Natural killer cell treated with Interleukin-12 subunit alpha and Interleukin-12 subunit beta and Interleukin-15 and Interleukin-18, amount 100 ng/mL, for 72 hours (primary cell): ENCODE data around the gene SLC2A13. TPM values are rescaled to one million over a fixed set of nuclear protein-coding genes. Genes with fewer than 3 reads are reported as not detected.
"Not testable (repeated sequence)": the region's sequence is repeated elsewhere in the genome, so short reads cannot be mapped to it uniquely, and the experiment has no call there.

Experiments
- ATAC-seq, 2 donors: fragments of 150-1000 bp; cut with Tn5 transposase in 1 of 2; sonication (Bioruptor Pico), chemical (Tn5 transposase) in 1 of 2; 2 replicates each; pipeline ENCODE4 v1.10.0; 2021
- DNase-seq: peaks from one replicate; pipeline ENCODE4 v3.0.0; 2022; ENCODE audit warnings: low spot score
- H3K27ac Mint-ChIP-seq, 2 donors: 1 replicate in 1 of 2; 2 replicates in 1 of 2; pipeline ENCODE4 v1.8.0; 2022; ENCODE audit warnings: mixed read lengths in 2 of 2, mild to moderate bottlenecking in 1 of 2, moderate library complexity in 1 of 2
- H3K27me3 Mint-ChIP-seq, 2 donors: 1 replicate in 1 of 2; 2 replicates in 1 of 2; pipeline ENCODE4 v1.8.0; 2022; ENCODE audit warnings: mixed read lengths in 2 of 2
- H3K36me3 Mint-ChIP-seq: one replicate; pipeline ENCODE4 v1.8.0; 2022; ENCODE audit warnings: mixed read lengths
- H3K4me1 Mint-ChIP-seq, 2 donors: 1 replicate in 1 of 2; 2 replicates in 1 of 2; pipeline ENCODE4 v1.8.0; 2022; ENCODE audit warnings: low read depth in 2 of 2, mixed read lengths in 2 of 2, mild to moderate bottlenecking in 1 of 2
- H3K4me3 Mint-ChIP-seq: one replicate; pipeline ENCODE4 v1.8.0; 2022; ENCODE audit warnings: mixed read lengths
- H3K9me3 Mint-ChIP-seq: 2 replicates; pipeline ENCODE4 v1.8.0; 2022; ENCODE audit warnings: mixed read lengths
- total RNA-seq, 2 donors: library from RNA; stranded (reverse); gene quantifications; one replicate each; pipeline ENCODE4 v1.2.3, GENCODE V29; 2022

The SLC2A13 gene
- total RNA-seq, 2 donors from 2014 or later: 6.8 to 9.1 TPM

- H3K4me3 Mint-ChIP-seq: no peak overlapping the region
- ATAC-seq (no peak), DNase-seq (no peak)
- no peaks in the 10 kb centered on the region for H3K36me3 Mint-ChIP-seq
- peaks cover 0 to 3% of the 10 kb centered on the region in 2 donors for H3K4me1 Mint-ChIP-seq
- no peak overlapping the region for H3K27ac Mint-ChIP-seq
- no peaks in the 10 kb centered on the region for H3K27me3 Mint-ChIP-seq
- H3K9me3 Mint-ChIP-seq: no peaks in the 10 kb centered on the region
Measured at GRCh38 chr12:39935839-39936238, 170.0 kb downstream of the SLC2A13 start.

GRCh38 chr12:39935275-39935674 lies 170.6 kb downstream of the SLC2A13 start:
- no peaks in the 10 kb centered on the region for H3K27me3 Mint-ChIP-seq

GRCh38 chr12:39931857-39932256 lies 174.0 kb downstream of the SLC2A13 start:
- Mint-ChIP-seq H3K4me3 (no peak overlapping the region), H3K36me3 (no peaks in the 10 kb centered on the region), H3K9me3 (no peaks in the 10 kb centered on the region), H3K4me1 (peaks cover 0 to 6% of the 10 kb centered on the region in 2 donors), H3K27me3 (no peaks in the 10 kb centered on the region), H3K27ac (no peak overlapping the region)
- ATAC-seq (no peak), DNase-seq (no peak)

More at GRCh38 chr12:39935275-39935674, 170.6 kb downstream of the SLC2A13 start:
- ATAC-seq (no peak), DNase-seq (no peak)
- Mint-ChIP-seq H3K27ac (no peak overlapping the region), H3K9me3 (no peaks in the 10 kb centered on the region), H3K4me1 (peaks cover 0 to 3% of the 10 kb centered on the region in 2 donors), H3K4me3 (no peak overlapping the region), H3K36me3 (no peaks in the 10 kb centered on the region)

GRCh38 chr12:39931231-39931630 lies 174.7 kb downstream of the SLC2A13 start:
- no peak for DNase-seq
- H3K4me3 Mint-ChIP-seq: no peak overlapping the region
- no peaks in the 10 kb centered on the region for H3K36me3 Mint-ChIP-seq
- H3K4me1 Mint-ChIP-seq: peaks cover 0 to 6% of the 10 kb centered on the region in 2 donors
- ATAC-seq: no peak
- no peaks in the 10 kb centered on the region for H3K27me3 Mint-ChIP-seq
- no peak overlapping the region for H3K27ac Mint-ChIP-seq
- H3K9me3 Mint-ChIP-seq: no peaks in the 10 kb centered on the region

- ATAC-seq: no peak
- peaks cover 0 to 6% of the 10 kb centered on the region in 2 donors for H3K4me1 Mint-ChIP-seq
- no peak for DNase-seq
- no peaks in the 10 kb centered on the region for H3K9me3 Mint-ChIP-seq
- H3K27me3 Mint-ChIP-seq: no peaks in the 10 kb centered on the region
- no peak overlapping the region for H3K27ac Mint-ChIP-seq
- no peak overlapping the region for H3K4me3 Mint-ChIP-seq
- no peaks in the 10 kb centered on the region for H3K36me3 Mint-ChIP-seq
Measured at GRCh38 chr12:39930101-39930500, 175.8 kb downstream of the SLC2A13 start.

GRCh38 chr12:39928181-39928899 lies 177.5 kb downstream of the SLC2A13 start:
- Mint-ChIP-seq H3K9me3 (no peaks in the 10 kb centered on the region), H3K27me3 (no peaks in the 10 kb centered on the region), H3K27ac (no peak overlapping the region), H3K36me3 (no peaks in the 10 kb centered on the region), H3K4me1 (peaks cover 0 to 6% of the 10 kb centered on the region in 2 donors), H3K4me3 (no peak overlapping the region)
- ATAC-seq (no peak), DNase-seq (no peak)

- DNase-seq (no peak), ATAC-seq (no peak)
- H3K9me3 Mint-ChIP-seq: no peaks in the 10 kb centered on the region
- H3K27ac Mint-ChIP-seq: no peak overlapping the region
- H3K4me1 Mint-ChIP-seq: no peaks in the 10 kb centered on the region
- no peaks in the 10 kb centered on the region for H3K36me3 Mint-ChIP-seq
- no peaks in the 10 kb centered on the region for H3K27me3 Mint-ChIP-seq
- H3K4me3 Mint-ChIP-seq: no peak overlapping the region
Measured at GRCh38 chr12:39923364-39923763, 182.5 kb downstream of the SLC2A13 start.

GRCh38 chr12:39922598-39922997 lies 183.3 kb downstream of the SLC2A13 start:
- H3K4me1 Mint-ChIP-seq, H3K27me3 Mint-ChIP-seq, ATAC-seq, DNase-seq, H3K4me3 Mint-ChIP-seq, H3K36me3 Mint-ChIP-seq, H3K27ac Mint-ChIP-seq, H3K9me3 Mint-ChIP-seq: not testable (repeated sequence)

- no peaks in the 10 kb centered on the region for H3K36me3 Mint-ChIP-seq
- H3K9me3 Mint-ChIP-seq: no peaks in the 10 kb centered on the region
- H3K27me3 Mint-ChIP-seq: no peaks in the 10 kb centered on the region
- H3K4me3 Mint-ChIP-seq: no peak overlapping the region
- no peak for ATAC-seq
- DNase-seq: no peak
- H3K27ac Mint-ChIP-seq: no peak overlapping the region
- no peaks in the 10 kb centered on the region for H3K4me1 Mint-ChIP-seq
Measured at GRCh38 chr12:39920647-39921046, 185.2 kb downstream of the SLC2A13 start.

GRCh38 chr12:39920222-39920621 lies 185.7 kb downstream of the SLC2A13 start:
- no peak overlapping the region for H3K27ac Mint-ChIP-seq
- H3K4me3 Mint-ChIP-seq: no peak overlapping the region
- no peaks in the 10 kb centered on the region for H3K4me1 Mint-ChIP-seq
- no peak for DNase-seq
- no peaks in the 10 kb centered on the region for H3K36me3 Mint-ChIP-seq
- H3K9me3 Mint-ChIP-seq: no peaks in the 10 kb centered on the region
- no peak for ATAC-seq
- no peaks in the 10 kb centered on the region for H3K27me3 Mint-ChIP-seq

GRCh38 chr12:39919790-39920189 lies 186.1 kb downstream of the SLC2A13 start:
- Mint-ChIP-seq H3K4me1 (no peaks in the 10 kb centered on the region), H3K9me3 (no peaks in the 10 kb centered on the region), H3K4me3 (no peak overlapping the region), H3K27me3 (no peaks in the 10 kb centered on the region), H3K27ac (no peak overlapping the region), H3K36me3 (no peaks in the 10 kb centered on the region)
- DNase-seq (no peak), ATAC-seq (no peak)

GRCh38 chr12:39915249-39915648 lies 190.6 kb downstream of the SLC2A13 start:
- Mint-ChIP-seq H3K4me3 (no peak overlapping the region), H3K4me1 (no peaks in the 10 kb centered on the region)

GRCh38 chr12:39912211-39912980 lies 193.5 kb downstream of the SLC2A13 start:
- Mint-ChIP-seq H3K9me3 (no peaks in the 10 kb centered on the region), H3K4me3 (no peak overlapping the region), H3K27me3 (no peaks in the 10 kb centered on the region), H3K4me1 (no peaks in the 10 kb centered on the region), H3K36me3 (no peaks in the 10 kb centered on the region), H3K27ac (no peak overlapping the region)
- ATAC-seq (no peak), DNase-seq (no peak)

More at GRCh38 chr12:39915249-39915648, 190.6 kb downstream of the SLC2A13 start:
- Mint-ChIP-seq H3K36me3 (no peaks in the 10 kb centered on the region), H3K27me3 (no peaks in the 10 kb centered on the region), H3K9me3 (no peaks in the 10 kb centered on the region), H3K27ac (no peak overlapping the region)
- ATAC-seq (no peak), DNase-seq (no peak)

- Mint-ChIP-seq H3K9me3 (no peaks in the 10 kb centered on the region), H3K27ac (no peak overlapping the region), H3K4me3 (no peak overlapping the region), H3K36me3 (no peaks in the 10 kb centered on the region), H3K4me1 (no peaks in the 10 kb centered on the region), H3K27me3 (no peaks in the 10 kb centered on the region)
- no peak for ATAC-seq
- no peak for DNase-seq
Measured at GRCh38 chr12:39906237-39906636, 199.6 kb downstream of the SLC2A13 start.
